SH-SY5Y (cell line): ENCODE measurements around the gene NKD2.

Experiments used
- GATA2 ChIP-seq: IDR thresholded peaks from 2 replicates; pipeline ENCODE4 v1.6.1; 2011; ENCODE audit warnings: mild to moderate bottlenecking, low read depth, low read length
- GATA3 ChIP-seq: IDR thresholded peaks from 2 replicates; pipeline ENCODE4 v1.6.1; 2011; ENCODE audit warnings: low read depth, mild to moderate bottlenecking, low read length, moderate library complexity

- TF ChIP-seq GATA2 = no peak
- TF ChIP-seq GATA3 = no peak
These were observed 58.8 kb downstream of the NKD2 start for GRCh38 chr5:1067141-1068121.
